GM13977 (cell line): Measurements from ENCODE around the gene ULK1.

Experiments
- DNase-seq: peaks from one replicate; pipeline ENCODE4 v3.0.0; 2012; ENCODE audit warnings: low spot score
- CTCF ChIP-seq: IDR thresholded peaks from 2 replicates; pipeline ENCODE4 v1.5.1; 2012; ENCODE audit warnings: mild to moderate bottlenecking, control low read depth; ENCODE audit not compliant: insufficient read depth; ENCODE audit errors: extremely low read depth, missing control alignments
- in situ Hi-C: fragments of 300-500 bp; cut with MboI; formaldehyde crosslinking; loops from one replicate; pipeline ENCODE4 v1.12.0; 2022; ENCODE audit warnings: low sequenced_read_pairs, low pct_unique_long_range_greater_than_20kb, mixed read lengths, inconsistent platforms; ENCODE audit not compliant: unreplicated experiment

ULK1 gene

DNA sequence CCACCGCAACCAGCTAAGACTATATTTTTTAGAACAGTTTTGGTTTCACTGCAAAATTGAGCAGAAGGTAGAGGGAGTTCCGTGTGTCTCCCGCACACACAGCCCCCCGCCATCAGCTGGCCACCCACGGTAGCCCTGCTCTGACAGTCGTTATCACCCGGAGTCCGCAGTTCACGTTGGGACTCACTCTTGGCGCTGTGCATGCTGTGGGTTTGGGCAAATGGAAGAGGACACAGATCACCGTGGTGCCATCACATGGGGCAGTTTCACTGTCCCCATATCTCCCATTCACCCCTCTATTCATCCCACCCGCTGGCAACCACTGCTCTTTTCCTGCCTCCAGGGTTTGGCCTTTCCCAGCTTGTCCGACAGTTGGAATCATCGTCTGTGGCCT lies 31.8 kb upstream of the ULK1 start:
- in situ Hi-C loops: no loop called here
- TF ChIP-seq CTCF: no peak
- no peak for DNase-seq

DNA sequence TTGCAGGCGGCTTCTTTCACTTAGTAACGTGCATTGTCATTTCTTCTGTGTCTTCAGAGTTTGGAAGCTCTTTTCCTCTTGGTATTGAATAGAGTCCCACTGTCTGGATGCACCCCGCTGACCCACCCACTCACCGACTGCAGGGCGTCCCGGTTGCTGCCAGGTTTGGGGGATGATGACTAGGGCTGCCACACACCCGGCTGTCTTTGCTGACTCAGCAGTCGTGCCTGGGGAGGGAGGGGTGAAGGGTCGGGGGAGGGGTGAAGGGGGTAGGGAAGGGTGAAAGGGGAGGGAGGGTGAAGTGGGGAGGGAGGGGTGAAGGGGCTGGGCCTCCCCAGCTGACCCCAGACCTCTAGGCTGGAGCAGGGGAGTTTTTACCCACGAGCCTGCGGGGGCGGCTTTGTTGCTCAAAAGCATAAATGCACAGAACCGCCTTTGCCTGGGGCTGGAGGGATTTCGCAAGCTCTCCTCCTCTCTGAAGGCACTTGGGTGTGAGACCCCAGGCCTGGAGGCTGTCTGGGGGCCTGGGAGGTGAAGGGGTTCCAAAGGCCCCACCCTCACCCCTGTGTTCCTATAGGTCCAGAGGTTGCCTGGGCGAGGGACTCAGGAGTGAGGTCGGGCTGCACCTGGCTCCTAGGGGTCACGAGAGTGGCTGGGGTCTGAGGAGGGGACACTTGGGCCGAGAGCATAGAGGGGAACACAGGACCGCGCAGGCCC lies 31.3 kb upstream of the ULK1 start:
- in situ Hi-C loops: no loop called here
- no peak for TF ChIP-seq CTCF
- no peak for DNase-seq

DNA sequence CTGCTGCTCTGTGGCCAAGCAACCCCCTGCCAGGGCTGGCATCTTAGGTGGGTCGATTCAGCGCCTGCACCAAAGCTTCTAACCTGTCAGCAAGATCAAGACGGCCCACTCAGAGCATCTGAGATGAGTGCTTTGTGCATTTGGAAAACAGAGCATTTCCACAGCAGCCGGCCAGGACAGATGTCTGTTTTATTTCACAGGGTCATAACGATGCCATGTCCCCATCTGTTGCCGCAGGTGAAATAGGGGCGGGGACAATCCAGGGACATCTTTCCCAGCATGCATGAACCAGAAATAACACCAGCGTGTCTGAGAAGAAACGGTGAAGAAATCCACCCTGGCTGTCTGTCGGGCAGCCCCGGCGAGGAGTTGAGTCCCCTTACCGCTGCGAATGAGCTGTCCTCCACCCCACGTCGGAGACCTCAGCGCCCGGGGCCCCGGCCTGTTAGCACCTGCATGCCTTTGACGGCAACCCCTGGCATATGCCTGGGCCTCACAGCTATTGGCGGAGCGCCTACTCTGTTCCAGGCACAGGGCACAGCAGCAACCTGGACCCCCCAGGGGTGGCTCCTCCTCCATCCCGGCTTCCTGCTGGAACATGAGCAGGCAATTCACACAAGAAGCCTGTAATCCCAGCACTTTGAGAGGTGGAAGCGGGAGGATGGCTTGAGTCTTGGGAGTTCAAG lies 30.6 kb upstream of the ULK1 start:
- peak; percentile 6 for DNase-seq
- in situ Hi-C loops: no loop called here
- TF ChIP-seq CTCF: no peak

GRCh38 chr12:131864469-131864868 lies 30.0 kb upstream of the ULK1 start:
- in situ Hi-C loops: no loop called here
- no peak for TF ChIP-seq CTCF
- DNase-seq: peak; percentile 7

GRCh38 chr12:131865180-131865875 lies 29.1 kb upstream of the ULK1 start:
- peak; percentile 9 for DNase-seq
- in situ Hi-C loops: no loop called here
- TF ChIP-seq CTCF: no peak

GRCh38 chr12:131867471-131867870 lies 27.0 kb upstream of the ULK1 start:
- no peak for TF ChIP-seq CTCF
- in situ Hi-C loops: no loop called here
- DNase-seq: peak; percentile 15
